HG02840 (cell line): Measurements from ENCODE around the gene MYO1E.
"Not testable (repeated sequence)": the region's sequence is repeated elsewhere in the genome, so short reads cannot be mapped to it uniquely, and the experiment has no call there.

ENCODE experiments used
- ATAC-seq: cut with Tn5 transposase; IDR thresholded peaks from one replicate; pipeline ENCODE4 v1.9.1; 2021; ENCODE audit warnings: mild to moderate bottlenecking, moderate library complexity, moderate number of reproducible peaks; ENCODE audit not compliant: unreplicated experiment, low FRiP score

Gene MYO1E

DNA sequence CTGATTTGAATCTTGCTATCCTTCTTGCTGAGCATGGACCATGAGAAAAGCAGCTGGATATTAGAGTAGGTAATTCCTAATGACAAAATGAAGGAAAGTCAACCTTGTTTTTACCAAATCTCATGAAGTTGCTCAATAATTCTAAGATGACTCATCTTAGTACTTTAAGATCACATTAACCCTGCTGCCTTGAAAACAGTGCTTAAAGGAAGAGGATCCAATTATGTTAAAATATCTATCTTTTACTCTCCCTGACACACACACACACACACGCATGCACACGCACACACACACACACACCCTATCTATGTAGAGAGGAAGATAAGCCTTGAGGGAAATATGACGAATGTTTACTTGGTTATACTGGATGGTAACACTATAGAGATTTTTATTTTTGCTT, 16.0 kb upstream of the MYO1E start:
- no peak for ATAC-seq

DNA sequence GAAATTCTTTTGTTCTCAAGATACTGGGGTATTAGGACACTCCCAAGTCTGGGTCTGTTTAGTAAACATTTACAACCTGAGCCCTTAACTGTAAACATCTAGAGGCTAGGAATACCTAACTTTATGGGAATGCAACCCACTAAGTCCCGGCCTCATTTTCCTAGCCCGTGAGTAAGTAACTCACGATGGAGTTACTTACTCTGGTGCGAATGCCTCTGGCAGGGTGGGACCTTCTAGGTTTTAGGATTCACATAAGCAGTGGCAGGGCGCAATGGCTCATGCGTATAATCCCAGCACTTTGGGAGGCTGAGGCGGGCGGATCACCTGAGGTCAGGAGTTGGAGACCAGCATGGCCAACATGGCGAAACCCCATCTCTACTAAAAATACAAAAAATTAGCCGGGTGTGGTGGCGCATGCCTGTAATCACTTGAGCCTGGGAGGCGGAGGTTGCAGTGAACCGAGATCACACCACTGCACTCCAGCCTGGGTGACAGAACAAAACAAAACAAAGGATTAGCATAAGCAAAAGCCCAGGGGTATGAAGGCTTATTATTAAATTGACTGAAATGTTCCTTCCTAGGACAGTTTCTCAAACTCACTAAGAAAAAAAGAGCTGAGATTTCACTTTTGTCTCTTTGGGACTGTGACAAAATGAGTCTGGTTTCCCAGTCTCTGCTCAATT, 14.7 kb upstream of the MYO1E start:
- not testable (repeated sequence) for ATAC-seq

DNA sequence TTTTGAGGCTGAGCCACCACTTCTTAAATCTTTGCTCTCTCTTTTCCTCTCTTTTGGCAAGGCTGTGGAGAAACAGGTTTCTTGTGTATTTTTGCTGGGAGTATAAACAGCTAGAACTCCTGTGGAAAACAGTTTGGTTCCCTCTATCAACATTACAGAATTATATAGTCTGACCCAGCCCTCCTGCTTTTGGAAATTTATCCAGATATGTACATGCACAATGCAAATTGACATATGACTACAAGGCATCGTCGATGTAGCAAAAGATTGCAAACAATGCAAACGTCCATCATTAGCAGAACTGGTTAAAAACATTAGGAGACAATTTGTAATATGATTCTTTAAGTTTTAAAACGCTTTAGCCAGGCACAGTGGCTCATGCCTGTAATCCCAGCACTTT, 12.5 kb upstream of the MYO1E start:
- ATAC-seq, result no peak

- ATAC-seq, result no peak
These were observed 11.8 kb upstream of the MYO1E start for GRCh38 chr15:59384507-59384906.

GRCh38 chr15:59380902-59381610, 8.4 kb upstream of the MYO1E start:
- no peak for ATAC-seq

GRCh38 chr15:59379531-59379930, 6.9 kb upstream of the MYO1E start:
- no peak for ATAC-seq

- ATAC-seq, result no peak
These were observed 6.2 kb upstream of the MYO1E start for GRCh38 chr15:59378855-59379254.

- ATAC-seq, result no peak
These were observed 5.3 kb upstream of the MYO1E start for GRCh38 chr15:59377924-59378323.

GRCh38 chr15:59376733-59377132, 4.1 kb upstream of the MYO1E start:
- no peak for ATAC-seq

DNA sequence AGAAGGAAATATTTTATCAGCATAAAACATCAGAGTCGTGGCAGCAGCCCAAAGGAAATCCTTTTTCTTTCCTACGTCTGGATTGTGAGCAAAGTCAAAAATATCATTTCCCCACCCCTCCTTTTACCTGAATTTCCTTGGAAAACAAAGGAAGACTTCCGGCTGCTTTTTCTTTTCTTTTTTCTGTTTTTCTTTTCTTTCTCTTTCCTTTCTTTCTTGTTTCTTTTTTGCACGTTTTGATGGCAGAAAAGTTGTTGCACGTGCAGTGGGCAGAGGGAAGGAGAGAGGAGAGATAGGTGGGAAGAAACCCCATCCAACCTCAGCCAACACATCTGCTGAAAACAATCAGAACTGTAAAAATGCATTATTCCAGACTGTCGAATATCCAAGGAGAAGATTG, 544 bp upstream of the MYO1E start:
- ATAC-seq, result no peak

- ATAC-seq, result no peak
These were observed 966 bp downstream of the MYO1E start for GRCh38 chr15:59371458-59372351.

DNA sequence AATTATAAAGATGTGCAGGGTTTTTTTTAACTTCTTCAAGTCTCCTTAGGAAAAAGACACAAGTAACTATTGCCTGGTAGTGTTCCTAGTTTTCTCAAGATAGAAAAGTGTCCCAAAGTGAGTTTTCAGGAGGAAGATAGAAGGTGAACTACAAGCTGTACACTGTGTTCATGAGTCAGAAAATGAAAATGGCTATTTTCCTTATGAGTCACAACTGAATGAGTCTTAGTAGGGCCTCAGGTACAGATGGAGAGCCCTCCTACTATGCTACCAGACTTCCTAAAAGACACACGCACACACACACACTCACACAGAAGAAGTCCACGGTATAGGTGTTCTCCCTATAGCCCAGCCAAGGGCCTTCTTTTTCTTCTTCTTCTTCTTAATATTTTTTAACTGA, 3.1 kb downstream of the MYO1E start:
- no peak for ATAC-seq

GRCh38 chr15:59367022-59367451, 5.6 kb downstream of the MYO1E start:
- no peak for ATAC-seq

DNA sequence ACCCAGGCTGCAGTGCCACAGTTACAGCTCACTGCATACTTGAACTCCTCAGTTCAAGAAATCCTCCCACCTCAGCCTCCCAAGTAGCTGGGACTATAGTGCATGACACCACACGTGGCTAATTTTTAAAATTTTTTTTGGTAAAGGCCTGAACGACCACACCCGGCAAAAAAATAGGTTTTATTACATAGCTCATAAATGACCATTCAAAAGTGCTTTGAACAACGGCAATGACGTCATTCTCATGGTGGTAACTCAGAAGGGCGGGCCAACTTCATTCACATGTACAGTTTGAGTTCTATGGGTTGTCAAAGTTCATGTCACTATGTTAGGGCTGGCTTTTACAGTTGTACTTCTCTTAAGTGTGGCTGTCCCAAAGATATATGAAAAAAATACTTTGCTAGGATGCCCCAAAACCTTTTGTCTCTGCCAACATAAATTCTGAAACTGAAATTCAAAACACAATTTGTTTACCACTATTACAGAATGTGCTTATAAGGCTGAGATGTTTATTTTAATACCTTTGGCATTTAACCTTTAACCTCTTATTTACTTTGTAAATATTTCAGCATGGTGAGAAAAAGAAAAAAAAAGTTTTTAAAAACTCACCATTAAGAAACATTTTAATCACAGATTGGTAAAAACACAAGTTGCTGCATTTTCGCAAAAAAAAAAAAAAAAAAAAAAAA, 6.2 kb downstream of the MYO1E start:
- ATAC-seq, result no peak

GRCh38 chr15:59364248-59364647, 8.4 kb downstream of the MYO1E start:
- ATAC-seq, result no peak

DNA sequence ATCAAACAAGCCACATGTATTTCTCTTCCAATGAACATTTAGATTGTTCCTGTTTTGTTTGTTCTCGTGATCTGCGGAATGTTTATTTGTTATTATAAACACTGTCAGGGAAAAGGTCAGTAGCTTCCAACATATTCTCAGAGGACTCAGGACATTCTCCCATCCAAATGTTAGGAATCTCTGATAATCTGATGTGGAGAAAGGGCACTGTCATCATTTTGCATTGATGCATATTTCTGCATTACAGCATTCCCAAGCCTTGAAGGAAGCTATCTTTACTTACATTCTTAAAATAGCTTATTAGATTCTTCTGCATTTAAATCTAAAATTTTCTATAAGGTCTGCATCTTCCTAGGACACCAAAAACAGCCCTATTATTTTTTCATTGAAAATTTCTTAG, 10.3 kb downstream of the MYO1E start:
- no peak for ATAC-seq

DNA sequence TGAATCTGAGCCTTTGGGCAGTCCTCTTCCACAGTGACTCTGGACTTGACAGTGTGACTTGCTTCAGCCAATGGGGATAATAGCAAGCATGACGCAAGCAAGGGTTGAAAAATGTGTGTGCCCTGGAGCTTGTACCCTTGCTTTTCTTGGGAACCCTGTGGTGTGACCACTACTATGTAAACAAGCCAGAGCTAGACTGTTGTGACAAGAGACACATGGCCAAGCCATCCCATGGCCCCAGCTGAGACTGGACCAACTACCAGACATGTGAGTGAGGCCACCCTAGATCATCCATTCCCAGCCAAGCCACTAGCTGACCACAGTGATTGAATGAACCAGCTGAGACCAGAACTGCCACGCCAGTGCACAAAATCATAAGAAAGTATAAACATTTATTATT, 11.8 kb downstream of the MYO1E start:
- ATAC-seq, result no peak

DNA sequence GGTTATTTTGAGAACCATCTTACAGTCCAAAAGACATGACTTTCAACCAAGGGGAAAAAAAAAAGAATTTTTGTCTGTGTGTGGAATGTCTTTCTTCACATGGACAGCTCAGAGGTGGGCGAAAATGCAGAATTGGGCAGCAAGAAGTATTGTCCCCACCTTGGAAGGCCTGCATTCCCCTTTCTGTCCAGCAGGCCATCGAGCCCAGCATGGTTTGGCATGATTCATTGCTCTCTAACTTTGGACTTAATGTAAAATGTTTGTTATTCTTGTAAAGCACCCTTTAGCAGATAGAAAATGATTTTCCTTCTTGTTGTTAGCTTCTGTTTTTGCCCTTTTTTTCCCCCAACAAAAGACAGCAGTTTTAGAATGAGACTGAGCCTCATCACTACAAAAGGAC, 12.4 kb downstream of the MYO1E start:
- no peak for ATAC-seq

DNA sequence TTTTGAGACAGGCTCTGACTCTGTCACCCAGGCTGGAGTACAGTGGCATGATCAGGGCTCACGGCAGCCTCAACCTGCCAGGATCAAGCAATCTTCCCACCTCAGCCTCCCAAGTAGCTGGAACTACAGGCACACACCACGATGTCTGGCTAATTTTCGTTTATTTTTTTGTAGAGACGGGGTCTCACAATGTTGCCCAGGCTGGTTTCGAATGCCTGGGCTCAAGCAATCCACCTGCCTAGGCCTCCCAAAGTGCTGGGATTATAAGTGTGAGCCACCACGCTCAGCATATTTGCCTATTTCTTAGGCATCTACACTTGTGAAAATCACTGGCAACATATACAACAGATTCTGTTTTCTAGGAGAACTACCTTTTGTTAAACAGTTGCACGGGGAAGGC, 16.9 kb downstream of the MYO1E start:
- ATAC-seq, result no peak

DNA sequence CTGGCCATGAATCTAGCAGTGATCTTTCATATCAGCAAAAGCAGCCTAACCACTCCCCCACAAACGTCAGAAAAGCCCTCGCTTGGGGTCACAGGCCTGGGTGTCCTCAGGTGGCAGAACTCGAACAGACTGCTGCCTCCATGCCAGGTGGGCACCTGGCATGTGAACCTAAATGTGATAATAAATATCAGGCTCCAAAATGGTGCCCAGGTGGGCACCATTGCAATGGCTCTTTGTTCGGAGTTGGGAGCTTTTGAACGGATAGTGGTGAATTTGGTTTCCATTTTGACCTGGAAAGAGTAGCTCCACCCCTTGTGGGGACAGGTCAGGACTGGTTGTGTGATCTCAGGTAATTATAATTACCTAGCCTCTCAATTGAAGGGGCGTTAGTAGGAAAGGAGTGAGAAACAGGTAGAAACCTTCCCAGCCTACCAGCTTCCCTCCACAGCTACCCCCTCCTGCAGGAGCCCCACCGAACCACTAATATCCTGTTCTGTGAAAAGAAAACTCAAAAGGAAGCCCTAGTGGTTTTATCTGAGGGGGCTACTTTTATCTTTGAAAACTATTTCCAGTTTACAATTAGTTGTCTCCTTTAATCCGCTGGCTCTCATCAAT, 18.1 kb downstream of the MYO1E start:
- ATAC-seq, result no peak
